Ishikawa (cell line): ENCODE measurements around the gene ATG2B.

Source experiments
- CEBPB ChIP-seq: IDR thresholded peaks from 2 replicates; pipeline ENCODE4 v1.6.1; 2012
- CREB1 ChIP-seq: IDR thresholded peaks from 2 replicates; pipeline ENCODE4 v1.6.1; 2012; ENCODE audit warnings: low read depth
- EGR1 ChIP-seq: IDR thresholded peaks from 2 replicates; pipeline ENCODE4 v1.6.1; 2012
- EP300 ChIP-seq: IDR thresholded peaks from 2 replicates; pipeline ENCODE4 v1.6.1; 2012; ENCODE audit warnings: borderline replicate concordance
- FOXM1 ChIP-seq: IDR thresholded peaks from 2 replicates; pipeline ENCODE4 v1.6.1; 2012; ENCODE audit warnings: low read depth, borderline replicate concordance
- MAX ChIP-seq: IDR thresholded peaks from 2 replicates; pipeline ENCODE4 v1.6.1; 2012
- NFIC ChIP-seq: IDR thresholded peaks from 2 replicates; pipeline ENCODE4 v1.6.1; 2012
- RAD21 ChIP-seq: IDR thresholded peaks from 2 replicates; pipeline ENCODE4 v1.6.1; 2012; ENCODE audit warnings: low read depth
- REST ChIP-seq: IDR thresholded peaks from 2 replicates; pipeline ENCODE4 v1.6.1; 2012; ENCODE audit warnings: low read depth, mild to moderate bottlenecking
- TAF1 ChIP-seq: IDR thresholded peaks from 2 replicates; pipeline ENCODE4 v1.6.1; 2012; ENCODE audit warnings: low read depth, mild to moderate bottlenecking
- TCF12 ChIP-seq: IDR thresholded peaks from 2 replicates; pipeline ENCODE4 v1.6.1; 2012; ENCODE audit warnings: low read depth
- TEAD4 ChIP-seq: IDR thresholded peaks from 2 replicates; pipeline ENCODE4 v1.6.1; 2012
- YY1 ChIP-seq: IDR thresholded peaks from 2 replicates; pipeline ENCODE4 v1.6.1; 2012; ENCODE audit warnings: low read depth
- ZBTB7A ChIP-seq: IDR thresholded peaks from 2 replicates; pipeline ENCODE4 v1.6.1; 2012; ENCODE audit warnings: low read depth
- TF ChIP-seq, protein P1 (sequence below): IDR thresholded peaks from 2 replicates; pipeline ENCODE4 v1.6.1; 2012

ATG2B gene

GRCh38 chr14:96341323-96341722 is 21.8 kb downstream of the ATG2B start:
- TF ChIP-seq TEAD4 (no peak), CREB1 (no peak), TCF12 (no peak), RAD21 (no peak), NFIC (no peak), FOXM1 (no peak), TAF1 (no peak), ZBTB7A (no peak), EP300 (no peak), MAX (no peak), EGR1 (no peak), CEBPB (no peak)

DNA sequence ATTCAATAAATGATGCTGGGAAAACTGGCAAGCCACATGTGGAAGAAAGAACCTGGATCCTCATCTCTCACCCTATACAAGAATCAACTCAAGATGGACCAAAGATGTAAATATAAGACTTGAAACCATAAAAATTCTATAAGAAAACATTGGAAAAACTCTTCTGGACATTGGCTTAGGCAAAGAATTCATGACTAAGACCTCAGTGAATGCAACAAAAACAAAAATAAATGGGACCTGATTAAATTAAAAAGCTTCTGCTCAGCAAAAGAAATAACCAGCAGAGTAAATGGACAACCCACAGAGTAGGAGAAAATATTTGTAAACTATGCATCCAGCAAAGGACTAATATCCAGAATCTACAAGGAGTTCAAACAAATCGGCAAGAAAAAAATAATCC is 24.6 kb downstream of the ATG2B start:
- TF ChIP-seq TCF12, result no peak

GRCh38 chr14:96324219-96324618 is 38.9 kb downstream of the ATG2B start:
- TF ChIP-seq ZBTB7A, result no peak

GRCh38 chr14:96320605-96321004 is 42.5 kb downstream of the ATG2B start:
- no peak for TF ChIP-seq TEAD4
- no peak for TF ChIP-seq NFIC
- no peak for TF ChIP-seq EP300
- no peak for TF ChIP-seq CREB1
- no peak for TF ChIP-seq CEBPB
- TF ChIP-seq RAD21, result no peak
- TF ChIP-seq, protein P1, sequence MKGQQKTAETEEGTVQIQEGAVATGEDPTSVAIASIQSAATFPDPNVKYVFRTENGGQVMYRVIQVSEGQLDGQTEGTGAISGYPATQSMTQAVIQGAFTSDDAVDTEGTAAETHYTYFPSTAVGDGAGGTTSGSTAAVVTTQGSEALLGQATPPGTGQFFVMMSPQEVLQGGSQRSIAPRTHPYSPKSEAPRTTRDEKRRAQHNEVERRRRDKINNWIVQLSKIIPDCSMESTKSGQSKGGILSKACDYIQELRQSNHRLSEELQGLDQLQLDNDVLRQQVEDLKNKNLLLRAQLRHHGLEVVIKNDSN, result no peak

DNA sequence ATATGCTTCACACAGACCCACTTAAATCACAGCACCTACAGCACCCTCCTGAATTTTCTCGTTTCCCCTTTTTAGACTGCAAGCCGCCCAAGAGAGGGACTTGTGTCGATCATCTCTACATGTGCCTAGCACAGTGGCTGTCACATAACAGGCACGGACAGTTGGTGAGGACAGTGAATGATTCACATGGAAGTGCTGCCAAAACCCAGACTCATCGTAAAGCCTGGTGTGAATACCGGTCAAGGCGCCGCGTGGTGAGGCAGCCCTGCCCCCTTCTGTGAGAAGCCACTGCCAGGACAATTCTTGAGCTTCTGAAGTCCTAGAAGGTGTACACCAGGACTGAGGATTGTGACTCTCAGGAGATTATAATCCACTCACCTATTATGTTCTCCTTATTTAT is 44.3 kb downstream of the ATG2B start:
- TF ChIP-seq RAD21 (no peak), FOXM1 (no peak), CEBPB (no peak), EGR1 (no peak), REST (no peak), TAF1 (no peak), ZBTB7A (no peak), CREB1 (no peak), EP300 (no peak), NFIC (no peak), TCF12 (no peak), TEAD4 (no peak)
- TF ChIP-seq, protein P1, result no peak

DNA sequence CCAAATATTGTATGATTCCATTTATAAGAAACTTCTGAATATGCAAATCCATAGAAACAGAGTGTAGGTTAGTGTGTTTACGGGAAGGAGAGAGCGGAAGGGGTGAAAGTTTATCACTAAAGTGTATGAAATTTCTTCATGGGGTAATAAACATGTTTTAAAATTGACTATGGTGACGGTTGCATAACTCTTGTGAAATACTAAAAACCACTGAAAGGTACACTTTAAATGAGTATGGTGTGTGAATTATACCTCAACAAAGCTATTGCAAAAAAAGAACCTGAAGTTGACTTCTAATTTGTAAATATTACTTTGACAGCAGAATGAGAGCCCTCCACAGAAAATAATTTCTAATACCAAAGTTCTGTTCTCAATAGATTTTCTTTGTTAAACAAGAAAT is 47.1 kb downstream of the ATG2B start:
- TF ChIP-seq MAX, result no peak
- TF ChIP-seq EGR1, result no peak
- no peak for TF ChIP-seq RAD21

GRCh38 chr14:96310906-96311305 is 52.2 kb downstream of the ATG2B start:
- TF ChIP-seq YY1, result no peak

DNA sequence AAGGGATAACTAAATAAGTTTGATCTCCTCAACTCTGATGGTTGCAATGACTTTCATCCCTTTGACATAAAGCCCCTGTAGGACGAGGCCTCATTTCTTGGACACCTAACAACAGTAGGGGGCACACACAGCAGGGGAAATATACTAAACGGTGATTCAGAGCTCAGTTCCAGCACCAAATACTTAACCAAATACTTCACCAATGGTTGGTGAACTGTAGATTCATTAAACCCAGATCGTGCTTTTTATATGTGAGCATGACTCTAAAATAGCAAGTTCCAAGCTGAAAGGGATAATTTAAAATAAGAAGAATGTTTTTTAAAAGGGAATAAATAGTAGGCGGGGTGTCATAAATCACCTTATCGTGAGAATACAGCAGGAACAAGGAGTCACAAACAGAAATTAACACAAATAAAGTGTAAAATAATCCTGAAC is 53.2 kb downstream of the ATG2B start:
- TF ChIP-seq TCF12 (no peak), REST (no peak), MAX (no peak), ZBTB7A (no peak), CEBPB (no peak), EGR1 (no peak), FOXM1 (no peak)
- TF ChIP-seq, protein P1, result no peak
